IPS-15b (cell line): Measurements from ENCODE around the gene PLXNA1.

Experiments
- H3K27me3 ChIP-seq: one replicate; pipeline ENCODE4 v1.6.1; 2013; ENCODE audit warnings: low read length; ENCODE audit not compliant: control insufficient read depth, insufficient read depth
- H3K36me3 ChIP-seq: one replicate; pipeline ENCODE4 v1.6.1; 2013; ENCODE audit warnings: low read length; ENCODE audit not compliant: control insufficient read depth, insufficient read depth
- H3K4me1 ChIP-seq: one replicate; pipeline ENCODE4 v1.6.1; 2013; ENCODE audit warnings: mild to moderate bottlenecking, low read length; ENCODE audit not compliant: control insufficient read depth, insufficient read depth
- H3K4me3 ChIP-seq: one replicate; pipeline ENCODE4 v1.5.1; 2013; ENCODE audit warnings: low read depth, low read length
- H3K9ac ChIP-seq: one replicate; pipeline ENCODE4 v1.6.1; 2013; ENCODE audit warnings: low read depth, mild to moderate bottlenecking, low read length
- H3K9me3 ChIP-seq: one replicate; pipeline ENCODE4 v1.6.1; 2013; ENCODE audit warnings: mild to moderate bottlenecking, low read length; ENCODE audit not compliant: control insufficient read depth, insufficient read depth

PLXNA1 gene

DNA sequence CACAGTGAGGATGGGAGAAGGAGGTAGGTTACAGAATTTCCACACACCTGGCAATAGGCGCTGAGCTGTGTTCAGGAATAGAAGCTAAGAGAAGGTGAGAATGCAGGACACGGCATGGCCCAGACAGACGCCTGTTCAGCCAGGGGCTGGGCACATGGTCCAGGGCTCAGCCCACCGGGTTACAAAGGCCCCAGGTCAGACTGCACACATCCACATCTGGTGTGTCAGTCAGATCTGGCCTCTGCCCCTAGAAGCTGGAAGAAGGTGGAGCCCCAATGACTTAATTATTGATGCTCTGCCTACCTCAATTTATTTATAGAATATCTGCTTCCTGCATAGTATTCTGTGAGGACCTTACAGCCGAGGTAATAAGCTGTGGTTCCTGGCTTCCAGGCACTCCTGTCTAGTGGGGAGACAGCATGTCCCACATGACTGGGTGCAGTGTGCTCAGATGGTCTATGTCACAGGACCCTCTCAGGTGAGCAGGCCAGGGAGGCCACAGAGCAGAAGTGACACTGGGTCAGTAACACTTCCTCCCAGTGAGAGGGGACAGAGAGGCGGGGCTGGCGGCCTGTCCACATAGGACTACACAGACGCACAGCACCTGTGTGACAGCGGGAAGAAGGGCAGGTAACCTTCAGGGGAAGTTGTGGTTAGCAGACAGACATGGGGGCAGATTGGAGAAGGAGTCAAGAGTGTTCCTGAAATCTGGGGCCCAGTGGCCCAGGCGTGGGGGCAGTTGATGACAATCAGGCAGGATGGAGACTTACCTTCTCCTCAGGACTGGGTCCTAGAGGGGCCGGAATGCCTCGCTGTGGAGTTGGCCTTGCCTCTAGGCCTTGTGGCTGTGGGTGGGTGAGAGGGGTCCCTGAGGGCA is 38.6 kb upstream of the PLXNA1 start:
- Histone ChIP-seq H3K9me3 (no peaks in the 10 kb centered on the region), H3K36me3 (peaks cover 2% of the 10 kb centered on the region), H3K27me3 (no peaks in the 10 kb centered on the region), H3K4me1 (no peaks in the 10 kb centered on the region), H3K4me3 (no peak overlapping the region), H3K9ac (no peak overlapping the region)

DNA sequence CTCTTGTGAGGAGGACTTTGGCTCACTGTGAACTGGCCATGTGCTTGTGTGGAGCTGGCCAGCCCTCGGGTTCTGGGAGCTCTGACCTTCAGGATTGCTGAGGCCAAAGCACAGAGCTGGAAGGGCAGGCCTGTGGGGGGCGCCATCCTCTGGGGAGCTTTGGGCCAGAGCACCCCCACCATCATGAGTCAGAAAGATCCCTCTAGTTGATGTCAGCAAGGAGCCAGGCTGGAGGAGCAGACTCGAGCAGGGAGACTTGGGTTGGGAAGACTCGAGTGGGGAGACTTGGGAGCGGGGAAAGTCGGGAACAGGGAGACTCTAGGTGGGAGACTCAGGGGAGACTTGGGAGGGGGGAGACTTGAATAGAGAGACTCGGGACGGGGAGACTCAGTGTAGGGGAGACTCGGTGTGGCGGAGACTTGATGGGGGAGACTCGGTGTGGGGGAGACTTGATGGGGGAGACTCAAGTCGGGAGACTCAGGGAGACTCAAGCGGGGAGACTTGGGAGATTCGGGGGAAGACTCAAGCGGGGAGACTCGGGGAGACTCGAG is 37.7 kb upstream of the PLXNA1 start:
- Histone ChIP-seq H3K9me3 (no peaks in the 10 kb centered on the region), H3K27me3 (no peaks in the 10 kb centered on the region), H3K4me1 (no peaks in the 10 kb centered on the region), H3K9ac (no peak overlapping the region), H3K36me3 (peaks cover 2% of the 10 kb centered on the region), H3K4me3 (no peak overlapping the region)

DNA sequence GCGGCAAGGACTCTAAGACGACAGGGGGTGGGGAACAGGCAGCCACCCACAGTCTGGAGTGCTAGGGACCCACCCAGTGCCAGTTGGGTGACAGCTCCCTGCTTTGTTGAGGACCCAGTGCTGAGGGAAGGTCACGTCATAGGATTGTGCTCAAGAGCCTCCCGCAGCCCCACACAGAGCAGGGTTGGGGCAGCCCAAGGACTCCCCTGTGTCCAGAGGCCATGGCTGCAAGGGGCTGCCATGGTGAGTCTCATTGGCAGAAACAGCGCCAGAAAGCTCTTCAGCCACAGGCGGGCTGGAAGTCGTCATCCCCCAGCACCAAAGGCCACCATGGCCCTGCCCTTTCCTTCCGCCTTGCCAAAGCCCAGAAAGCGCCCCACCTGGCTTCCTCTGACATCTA is 37.0 kb upstream of the PLXNA1 start:
- Histone ChIP-seq H3K9me3 (no peaks in the 10 kb centered on the region), H3K36me3 (peaks cover 2% of the 10 kb centered on the region), H3K9ac (no peak overlapping the region), H3K27me3 (no peaks in the 10 kb centered on the region), H3K4me1 (no peaks in the 10 kb centered on the region), H3K4me3 (no peak overlapping the region)

DNA sequence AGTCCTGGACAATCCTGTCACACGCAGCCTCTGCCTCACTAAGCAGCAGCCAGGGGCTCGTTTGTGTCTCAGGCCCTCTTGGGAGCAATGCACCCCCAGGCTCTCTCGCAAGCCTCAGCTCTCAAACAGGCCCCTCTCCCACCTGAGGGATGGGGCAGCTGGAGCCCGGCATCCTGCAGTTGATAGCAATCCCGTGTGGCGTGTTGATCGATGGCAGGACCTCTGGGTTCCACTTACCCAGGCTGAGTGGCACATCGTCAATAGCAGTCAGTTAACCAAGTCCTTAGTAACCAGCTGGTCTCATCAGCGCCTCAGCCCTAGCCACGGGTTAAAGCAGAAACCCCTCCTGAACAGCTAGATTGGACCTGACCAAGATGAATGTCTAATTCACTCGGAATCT is 36.5 kb upstream of the PLXNA1 start:
- no peaks in the 10 kb centered on the region for H3K27me3 ChIP-seq
- no peaks in the 10 kb centered on the region for H3K4me1 ChIP-seq
- no peaks in the 10 kb centered on the region for H3K9me3 ChIP-seq
- no peak overlapping the region for H3K4me3 ChIP-seq
- peaks cover 2% of the 10 kb centered on the region for H3K36me3 ChIP-seq
- no peak overlapping the region for H3K9ac ChIP-seq

DNA sequence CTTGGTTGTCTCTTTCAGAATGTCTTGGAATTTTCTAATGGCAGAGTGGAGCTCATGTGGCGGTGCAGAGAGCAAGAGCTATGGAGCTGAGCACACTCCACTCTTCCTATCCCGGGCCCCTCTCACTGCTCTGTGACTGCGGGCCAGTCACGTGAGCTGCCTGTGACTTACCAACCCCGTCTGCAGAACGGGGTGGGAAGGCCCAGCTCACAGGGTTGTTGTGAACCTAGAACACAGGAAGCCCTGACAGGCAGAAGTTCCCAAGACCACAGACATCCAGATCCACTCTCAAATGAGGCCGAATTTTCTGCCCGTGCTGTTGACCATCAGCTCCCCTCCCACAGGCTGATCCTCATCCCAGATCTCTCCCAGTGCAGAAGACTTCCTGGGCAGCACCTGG is 35.5 kb upstream of the PLXNA1 start:
- Histone ChIP-seq H3K27me3 (no peaks in the 10 kb centered on the region), H3K4me3 (no peak overlapping the region), H3K36me3 (peaks cover 2% of the 10 kb centered on the region), H3K9me3 (no peaks in the 10 kb centered on the region), H3K4me1 (no peaks in the 10 kb centered on the region), H3K9ac (no peak overlapping the region)

DNA sequence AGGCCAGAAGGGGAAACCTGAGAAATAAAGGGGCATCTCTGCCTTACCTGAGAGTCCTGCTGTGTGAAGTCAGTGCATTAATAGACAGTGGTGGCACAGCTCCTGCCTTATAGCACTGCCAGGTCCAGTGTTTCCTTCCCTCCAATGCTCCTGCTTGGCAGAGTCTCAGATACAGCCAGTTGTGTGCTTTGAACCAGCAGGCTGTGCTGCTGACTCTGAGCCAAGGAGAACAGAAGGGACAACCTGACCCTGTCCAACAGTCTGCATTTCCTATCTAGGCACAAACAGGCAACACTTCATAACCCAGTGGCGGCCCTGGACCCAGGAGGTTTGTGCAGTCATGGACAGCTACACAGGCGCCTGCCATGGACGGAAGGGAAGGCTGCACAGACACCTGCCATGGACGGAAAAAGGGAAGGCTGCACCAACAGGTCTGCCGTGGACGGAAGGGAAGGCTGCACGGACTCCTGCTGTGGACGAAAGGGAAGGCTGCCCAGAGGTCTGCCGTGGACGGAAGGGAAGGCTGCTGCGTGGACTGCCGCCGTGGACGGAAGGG is 33.9 kb upstream of the PLXNA1 start:
- no peak overlapping the region for H3K4me3 ChIP-seq

DNA sequence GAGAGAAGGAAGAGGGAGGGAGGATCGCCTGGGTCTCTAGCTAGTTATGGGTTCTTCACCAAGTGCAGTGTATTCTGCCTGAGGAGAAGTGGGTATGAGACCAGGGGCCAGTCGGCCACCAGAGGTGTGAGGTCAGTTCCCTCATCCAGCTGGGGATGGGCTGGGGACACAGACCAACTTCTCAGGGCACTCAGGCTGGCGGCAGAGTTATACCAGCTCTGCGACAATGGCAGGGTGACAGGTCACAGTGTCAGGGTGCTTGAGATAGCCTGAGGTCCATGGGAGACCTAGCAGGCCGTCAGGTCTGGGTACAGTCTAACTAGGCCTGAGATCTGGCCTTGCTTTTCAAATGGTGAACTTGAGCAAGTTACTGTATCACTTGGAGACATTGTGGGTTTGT is 31.4 kb upstream of the PLXNA1 start:
- H3K9ac ChIP-seq: no peak overlapping the region
- H3K9me3 ChIP-seq: no peaks in the 10 kb centered on the region
- no peaks in the 10 kb centered on the region for H3K4me1 ChIP-seq
- H3K27me3 ChIP-seq: no peaks in the 10 kb centered on the region
- H3K36me3 ChIP-seq: peaks cover 5% of the 10 kb centered on the region
- no peak overlapping the region for H3K4me3 ChIP-seq

More for the DNA sequence above, 33.9 kb upstream of the PLXNA1 start:
- Histone ChIP-seq H3K36me3 (peaks cover 5% of the 10 kb centered on the region), H3K9me3 (no peaks in the 10 kb centered on the region), H3K27me3 (no peaks in the 10 kb centered on the region), H3K9ac (no peak overlapping the region), H3K4me1 (no peaks in the 10 kb centered on the region)

DNA sequence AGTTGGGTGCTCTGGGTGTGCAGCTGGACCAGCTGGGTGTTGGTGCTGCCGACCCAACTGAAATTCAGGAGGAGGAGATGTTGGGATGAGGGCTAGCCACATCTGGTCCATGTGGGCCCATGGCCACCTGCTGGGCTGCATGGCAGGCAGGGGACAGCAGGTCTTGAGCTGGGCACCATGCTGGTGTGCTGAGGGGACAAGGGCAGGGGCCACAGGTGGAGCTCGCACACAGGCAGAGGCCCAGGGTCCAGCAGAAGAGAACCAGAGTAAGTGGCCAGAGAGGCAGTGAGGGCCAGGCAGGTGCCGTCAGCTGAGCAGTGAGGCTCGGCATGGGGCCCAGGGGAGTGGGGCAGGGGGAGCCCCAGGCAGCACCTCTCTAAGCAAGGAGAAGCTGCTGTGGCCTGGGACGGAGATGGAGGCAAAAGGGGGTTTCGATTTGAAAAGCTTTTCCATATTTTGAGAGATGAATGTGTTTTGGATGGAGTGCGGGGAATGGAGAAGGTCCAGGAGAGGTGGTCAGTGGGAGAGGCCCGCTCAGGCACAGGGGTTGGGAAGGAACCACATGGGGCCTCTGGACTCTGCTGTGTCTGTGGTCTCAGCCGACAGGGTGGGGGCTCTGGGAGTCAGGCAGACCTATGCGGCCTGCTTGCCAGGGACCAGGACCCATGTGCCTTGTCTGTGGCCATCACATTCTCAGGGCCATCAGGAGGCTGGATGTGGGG is 30.5 kb upstream of the PLXNA1 start:
- H3K9me3 ChIP-seq: no peaks in the 10 kb centered on the region
- peaks cover 5% of the 10 kb centered on the region for H3K36me3 ChIP-seq
- H3K4me3 ChIP-seq: no peak overlapping the region
- H3K4me1 ChIP-seq: no peaks in the 10 kb centered on the region
- no peak overlapping the region for H3K9ac ChIP-seq
- no peaks in the 10 kb centered on the region for H3K27me3 ChIP-seq

DNA sequence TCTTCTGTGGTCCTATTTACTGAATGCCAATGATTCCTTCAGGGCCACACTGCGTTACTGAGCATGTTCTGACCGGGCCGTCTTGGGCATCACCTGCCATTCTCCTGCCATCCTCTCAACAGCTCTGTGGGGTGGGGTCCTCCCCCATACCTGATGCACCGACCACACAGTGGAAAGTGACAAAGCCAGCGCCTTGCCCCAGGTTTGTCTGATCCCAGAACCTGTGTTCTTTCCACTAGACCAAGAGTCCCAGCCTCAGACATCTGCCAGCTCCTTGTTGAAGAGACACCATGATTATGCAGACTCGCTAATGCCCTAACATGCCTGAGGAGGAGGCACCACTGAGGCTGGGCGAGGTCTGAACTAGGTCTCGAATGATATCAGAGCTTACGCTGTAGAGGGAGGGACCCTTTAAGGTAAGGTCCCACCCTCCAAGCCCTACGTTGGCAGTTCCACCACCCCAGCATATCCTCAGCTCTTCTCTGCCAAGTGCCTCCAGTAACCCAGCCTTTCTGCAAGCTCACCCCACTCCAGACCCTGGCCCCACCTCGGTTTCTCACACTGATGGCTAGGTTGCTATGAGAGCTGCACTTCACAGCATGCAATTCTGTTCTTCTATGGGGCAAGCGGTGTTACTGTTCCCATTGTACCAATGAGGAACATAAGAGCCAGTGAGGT is 29.8 kb upstream of the PLXNA1 start:
- no peaks in the 10 kb centered on the region for H3K4me1 ChIP-seq
- no peak overlapping the region for H3K4me3 ChIP-seq
- H3K27me3 ChIP-seq: no peaks in the 10 kb centered on the region
- peaks cover 6% of the 10 kb centered on the region for H3K36me3 ChIP-seq
- no peak overlapping the region for H3K9ac ChIP-seq
- H3K9me3 ChIP-seq: no peaks in the 10 kb centered on the region

DNA sequence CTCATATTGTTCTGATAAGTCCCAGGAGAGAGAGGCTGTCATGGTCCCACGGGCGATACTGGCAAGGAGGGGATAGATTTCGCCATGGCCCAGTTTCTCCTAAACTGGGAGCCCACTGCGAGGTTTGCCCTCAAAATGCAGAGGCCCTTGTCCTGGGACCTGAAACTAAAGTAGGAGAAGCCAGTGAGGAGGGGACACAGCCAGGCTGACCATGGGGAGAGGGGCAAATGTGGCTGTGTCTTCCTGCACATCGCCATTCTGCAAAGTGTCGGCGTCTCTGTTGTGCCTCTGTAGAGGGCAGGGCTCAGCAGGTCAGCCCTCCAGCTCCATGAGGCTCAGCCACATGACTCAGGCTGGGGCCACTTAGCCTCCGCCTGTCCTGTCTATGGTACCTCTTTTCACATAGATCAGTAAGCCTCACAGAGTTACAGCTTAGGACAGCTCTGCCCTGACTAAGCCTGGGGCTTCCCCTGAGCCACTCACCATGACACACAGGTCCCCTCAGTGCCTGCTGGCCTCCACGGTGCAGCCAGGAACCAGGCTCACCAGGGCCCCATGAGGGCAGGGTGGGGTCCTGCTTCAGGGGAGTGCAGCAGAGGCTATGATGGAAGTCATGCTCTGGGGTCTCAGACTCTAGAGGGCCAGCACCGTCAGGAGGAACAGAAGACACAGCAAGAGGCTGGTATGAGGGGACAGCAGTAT is 28.6 kb upstream of the PLXNA1 start:
- H3K36me3 ChIP-seq: peaks cover 7% of the 10 kb centered on the region
- H3K9me3 ChIP-seq: no peaks in the 10 kb centered on the region
- no peaks in the 10 kb centered on the region for H3K27me3 ChIP-seq
- no peaks in the 10 kb centered on the region for H3K4me1 ChIP-seq
- no peak overlapping the region for H3K9ac ChIP-seq
- H3K4me3 ChIP-seq: no peak overlapping the region
